Pancreas (tissue), 10 donors: ENCODE data around the gene PTPN1. TPM values are rescaled to one million over a fixed set of nuclear protein-coding genes. Genes with fewer than 3 reads are reported as not detected.
A peak's percentile ranks its signal among the peaks of the same experiment; 100 is the strongest.

Experiments
- ATAC-seq, 4 donors: fragments of 200-7000 bp; cut with Tn5 transposase; one replicate each; pipeline versions ENCODE4 v1.8.0 to v1.9.1; 2020; ENCODE audit warnings: mild to moderate bottlenecking in 4 of 4, moderate library complexity in 4 of 4
- DNase-seq, 6 donors: peaks; one replicate each; pipeline ENCODE4 v3.0.0-alpha.2; 2020
- FAIRE-seq: peaks from 2 replicates; lab custom pipeline; 2012; peaks lifted over from hg19 to GRCh38; lab: Jason Lieb, UNC
- H3K27ac ChIP-seq, 4 donors: fragments of 200-600 bp; sonication (generic); 1 replicate in 3 of 4; 2 replicates in 1 of 4; pipeline versions ENCODE4 v1.5.0 to v1.8.0; 2020
- H3K27me3 ChIP-seq, 4 donors: fragments of 200-600 bp; one replicate each; pipeline ENCODE4 v1.8.0; 2021
- H3K36me3 ChIP-seq, 3 donors: fragments of 200-600 bp; sonication (generic) in 1 of 3; one replicate each; pipeline versions ENCODE4 v1.5.0 to v1.8.0; 2020 to 2021
- H3K4me1 ChIP-seq, 3 donors: fragments of 200-600 bp; one replicate each; pipeline ENCODE4 v1.8.0; 2021
- H3K4me3 ChIP-seq, 4 donors: fragments of 200-600 bp; sonication (generic) in 2 of 4; one replicate each; pipeline versions ENCODE4 v1.5.0 to v1.8.0; 2020 to 2021
- H3K9me3 ChIP-seq, 4 donors: fragments of 200-600 bp; one replicate each; pipeline ENCODE4 v1.8.0; 2021
- WGBS, 2 donors: extraction: QIAGEN DNeasy Blood & Tissue Kit; methylation state at CpG; one replicate each; pipeline ENCODE4 v1.1.7; 2013; 5-methylcytosine and 5-hydroxymethylcytosine counted together
- intact Hi-C, 3 donors: fragments of 100-400 bp; cut with DNase I; formaldehyde crosslinking; loops; one replicate each; pipeline versions ENCODE4 v1.11.1 to v1.14.2; 2022
- polyA plus RNA-seq, 2 donors: library from polyadenylated mRNA; stranded (reverse); fragments of 200-250 nt; gene quantifications; one replicate each; pipeline ENCODE4 v1.2.3, GENCODE V29; 2013
- total RNA-seq, 6 donors: library from RNA; stranded (reverse); fragmentation: NEBNext Ultra II Directional in 4 of 6; extraction: Animal tissue kit (Norgen Biotek cat#: 25700) in 4 of 6; gene quantifications; one replicate each; pipeline versions ENCODE4 v1.2.1 to v1.2.4, GENCODE V29; 2021 to 2023
- TF ChIP-seq, protein P1 (sequence below), 4 donors: fragments of 200-600 bp; sonication (generic) in 3 of 4; IDR thresholded peaks; one replicate each; pipeline versions ENCODE4 v1.5.0 to v1.8.0; 2021; ENCODE audit warnings: antibody characterized with exemption in 4 of 4
- donor health status: healthy with polysubstance abuse.
- donor health status: DM: no; HTN: no; CAD: no; lungs with moderate emphysema.
- donor health status: DM: no; HTN: no; CAD: no.
- donor health status: control.
- donor health status: control.
- donor health status: Bipolar disorder and iron deficiency.
- donor health status: DM: yes; HTN: yes; CAD: no.
- donor health status: DM: no; HTN: no; CAD: no.
- donor health status: DM: no; HTN: no; CAD: no.
- donor health status: DM: yes; HTN: yes; CAD: no.

PTPN1 gene
- total and polyA plus RNA-seq, 8 donors: 6.0 to 12.4 (median 8.6) TPM

DNA sequence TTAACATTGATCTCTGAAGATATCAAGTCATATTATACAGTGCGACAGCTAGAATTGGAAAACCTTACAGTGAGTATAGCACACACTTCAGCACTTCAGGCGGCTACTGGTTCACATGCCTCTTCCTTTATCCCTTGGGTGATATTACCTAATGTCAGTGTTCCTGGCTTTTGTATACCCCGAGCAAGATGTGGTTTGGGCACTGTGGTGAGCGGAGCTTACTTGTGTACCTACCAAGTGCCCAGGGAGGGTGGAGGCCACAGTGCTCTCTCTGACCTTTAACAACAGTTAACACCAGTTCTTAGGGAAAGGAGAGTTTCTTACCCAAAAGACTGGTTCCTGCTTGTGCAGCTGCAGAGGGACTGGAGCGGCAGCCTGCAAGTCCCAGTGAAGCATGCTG is 64.4 kb downstream of the PTPN1 start:
- Histone ChIP-seq H3K27ac (no peak overlapping the region), H3K9me3 (no peaks in the 10 kb centered on the region), H3K4me1 (peaks cover 0 to 3% (median 0%) of the 10 kb centered on the region in 3 donors), H3K4me3 (no peak overlapping the region), H3K27me3 (no peaks in the 10 kb centered on the region), H3K36me3 (peaks cover 0 to 29% (median 3%) of the 10 kb centered on the region in 3 donors)
- WGBS, 2 donors: 93 to 96% methylated on average over 5 of the region's 5 CpGs
- FAIRE-seq (no peak), DNase-seq (no peak), ATAC-seq (no peak)
- intact Hi-C loops: loop anchor here in 1 of 3 donors (10.0 kb wide), 1 partner anchor 90 kb away; no protein-coding TSS in a partner anchor
- TF ChIP-seq, protein P1, sequence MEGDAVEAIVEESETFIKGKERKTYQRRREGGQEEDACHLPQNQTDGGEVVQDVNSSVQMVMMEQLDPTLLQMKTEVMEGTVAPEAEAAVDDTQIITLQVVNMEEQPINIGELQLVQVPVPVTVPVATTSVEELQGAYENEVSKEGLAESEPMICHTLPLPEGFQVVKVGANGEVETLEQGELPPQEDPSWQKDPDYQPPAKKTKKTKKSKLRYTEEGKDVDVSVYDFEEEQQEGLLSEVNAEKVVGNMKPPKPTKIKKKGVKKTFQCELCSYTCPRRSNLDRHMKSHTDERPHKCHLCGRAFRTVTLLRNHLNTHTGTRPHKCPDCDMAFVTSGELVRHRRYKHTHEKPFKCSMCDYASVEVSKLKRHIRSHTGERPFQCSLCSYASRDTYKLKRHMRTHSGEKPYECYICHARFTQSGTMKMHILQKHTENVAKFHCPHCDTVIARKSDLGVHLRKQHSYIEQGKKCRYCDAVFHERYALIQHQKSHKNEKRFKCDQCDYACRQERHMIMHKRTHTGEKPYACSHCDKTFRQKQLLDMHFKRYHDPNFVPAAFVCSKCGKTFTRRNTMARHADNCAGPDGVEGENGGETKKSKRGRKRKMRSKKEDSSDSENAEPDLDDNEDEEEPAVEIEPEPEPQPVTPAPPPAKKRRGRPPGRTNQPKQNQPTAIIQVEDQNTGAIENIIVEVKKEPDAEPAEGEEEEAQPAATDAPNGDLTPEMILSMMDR (IDR thresholded peaks at IDR 0.05): no peak

DNA sequence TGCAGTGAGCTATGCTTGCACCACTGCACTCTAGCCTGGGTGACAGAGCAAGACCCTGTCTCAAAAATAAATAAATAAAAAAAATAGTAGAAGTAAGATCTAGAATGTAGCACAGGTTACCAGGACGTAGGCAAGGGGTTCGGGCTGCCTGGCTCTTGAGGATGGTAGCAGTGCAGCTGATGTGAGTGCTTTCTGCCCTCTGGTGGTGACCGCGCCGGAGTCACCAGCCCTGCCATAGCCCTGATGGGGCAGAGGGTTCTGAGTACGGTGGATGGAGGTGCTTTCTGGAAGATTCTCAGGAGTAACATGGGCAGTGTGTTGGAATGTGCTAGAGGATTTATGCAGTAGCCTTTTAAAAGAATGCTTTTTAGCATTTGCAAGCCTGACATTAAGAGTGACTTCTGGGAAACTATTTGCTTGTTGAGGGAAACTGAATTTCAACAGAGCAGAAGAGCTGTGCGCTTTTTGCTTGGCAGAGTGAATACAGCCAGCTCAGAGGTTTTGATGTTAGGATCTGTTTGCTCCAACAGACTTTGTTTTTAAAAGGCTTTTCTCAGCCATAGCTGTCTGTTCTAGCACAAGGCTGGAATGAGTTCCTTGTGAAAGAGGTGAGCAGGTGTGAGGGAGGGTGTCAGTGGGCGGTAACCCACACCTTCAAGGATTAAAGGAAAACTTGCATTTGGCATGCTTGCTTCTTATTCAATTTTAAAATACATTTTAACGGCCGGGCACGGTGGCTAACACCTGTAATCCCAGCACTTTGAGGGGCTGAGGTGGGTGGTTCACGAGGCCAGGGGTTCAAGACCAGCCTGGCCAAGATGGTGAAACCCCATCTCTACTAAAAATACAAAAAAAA is 65.9 kb downstream of the PTPN1 start:
- WGBS, 2 donors: 71 to 79% methylated on average over 12 of the region's 12 CpGs
- FAIRE-seq (no peak), DNase-seq (peak in 1 of 6 donors; percentile 42), ATAC-seq (peak in 3 of 4 donors; percentile 69 to 73 (median 70))
- no peak overlapping the region for H3K4me3 ChIP-seq
- peaks cover 0 to 43% (median 3%) of the 10 kb centered on the region in 3 donors for H3K36me3 ChIP-seq
- intact Hi-C loops: loop anchor here in 2 of 3 donors (5.0 to 10.0 kb wide), 2 partner anchors 91 to 94 kb away; no protein-coding TSS in a partner anchor
- no peak overlapping the region for H3K27ac ChIP-seq
- H3K9me3 ChIP-seq: no peaks in the 10 kb centered on the region
- no peaks in the 10 kb centered on the region for H3K27me3 ChIP-seq
- H3K4me1 ChIP-seq: peaks cover 0 to 3% (median 0%) of the 10 kb centered on the region in 3 donors
- TF ChIP-seq, protein P1 (IDR thresholded peaks at IDR 0.05): peak in 3 of 4 donors; percentile 22 to 26 (median 24)

DNA sequence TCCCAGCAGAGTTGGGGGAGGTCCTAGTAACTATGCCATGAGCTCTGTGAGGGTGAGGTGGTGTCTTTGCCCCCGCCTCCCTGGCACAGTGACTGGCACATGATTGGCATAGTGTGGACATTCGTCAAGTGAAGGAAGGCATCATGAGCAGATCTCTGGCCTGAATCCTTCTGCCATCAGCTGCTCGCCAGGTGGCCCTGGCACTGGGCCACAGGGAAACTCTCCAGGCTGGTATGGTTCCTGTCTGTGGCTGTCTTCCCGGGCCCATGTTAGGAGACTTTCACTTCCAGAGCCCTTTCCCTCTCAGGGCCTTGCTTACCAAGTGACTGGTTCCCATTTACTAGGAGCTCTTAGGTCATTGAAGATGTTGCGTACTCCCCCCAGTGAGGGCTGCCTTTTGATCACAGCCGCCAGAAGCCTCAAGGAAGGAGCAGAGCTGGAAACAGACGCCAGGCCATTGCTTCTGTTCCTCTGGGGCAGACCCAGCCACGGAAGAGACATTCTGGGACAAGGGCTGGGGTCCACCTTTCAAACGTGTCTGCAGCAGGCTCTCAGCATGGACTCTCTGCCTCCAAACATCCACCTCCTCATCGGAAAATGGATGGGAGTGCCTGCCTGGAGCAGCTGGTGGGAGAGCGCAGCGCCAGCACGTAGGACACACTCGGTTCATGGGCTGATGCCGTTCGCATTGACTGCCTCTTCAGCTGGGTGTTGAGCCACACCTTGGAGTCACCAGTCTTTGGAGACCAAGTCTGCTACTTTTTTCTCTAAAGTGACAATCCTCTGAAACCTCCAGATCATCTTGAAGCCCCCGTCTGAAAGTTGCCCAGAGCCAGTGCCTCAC is 67.2 kb downstream of the PTPN1 start:
- TF ChIP-seq, protein P1 (IDR thresholded peaks at IDR 0.05): no peak
- peaks cover 0 to 3% (median 0%) of the 10 kb centered on the region in 3 donors for H3K4me1 ChIP-seq
- H3K4me3 ChIP-seq: no peak overlapping the region
- FAIRE-seq (no peak), ATAC-seq (peak; percentile 61 to 80 (median 74)), DNase-seq (peak; percentile 56 to 89 (median 78))
- H3K27me3 ChIP-seq: no peaks in the 10 kb centered on the region
- intact Hi-C loops: loop anchor here in 2 of 3 donors (5.0 to 10.0 kb wide), 2 partner anchors 93 to 95 kb away; no protein-coding TSS in a partner anchor
- H3K27ac ChIP-seq: peak overlapping the region in 2 of 4 donors; percentile 30 to 55
- WGBS, 2 donors: 68 to 70% methylated on average over 17 of the region's 17 CpGs
- H3K9me3 ChIP-seq: no peaks in the 10 kb centered on the region
- H3K36me3 ChIP-seq: peaks cover 0 to 54% (median 3%) of the 10 kb centered on the region in 3 donors

DNA sequence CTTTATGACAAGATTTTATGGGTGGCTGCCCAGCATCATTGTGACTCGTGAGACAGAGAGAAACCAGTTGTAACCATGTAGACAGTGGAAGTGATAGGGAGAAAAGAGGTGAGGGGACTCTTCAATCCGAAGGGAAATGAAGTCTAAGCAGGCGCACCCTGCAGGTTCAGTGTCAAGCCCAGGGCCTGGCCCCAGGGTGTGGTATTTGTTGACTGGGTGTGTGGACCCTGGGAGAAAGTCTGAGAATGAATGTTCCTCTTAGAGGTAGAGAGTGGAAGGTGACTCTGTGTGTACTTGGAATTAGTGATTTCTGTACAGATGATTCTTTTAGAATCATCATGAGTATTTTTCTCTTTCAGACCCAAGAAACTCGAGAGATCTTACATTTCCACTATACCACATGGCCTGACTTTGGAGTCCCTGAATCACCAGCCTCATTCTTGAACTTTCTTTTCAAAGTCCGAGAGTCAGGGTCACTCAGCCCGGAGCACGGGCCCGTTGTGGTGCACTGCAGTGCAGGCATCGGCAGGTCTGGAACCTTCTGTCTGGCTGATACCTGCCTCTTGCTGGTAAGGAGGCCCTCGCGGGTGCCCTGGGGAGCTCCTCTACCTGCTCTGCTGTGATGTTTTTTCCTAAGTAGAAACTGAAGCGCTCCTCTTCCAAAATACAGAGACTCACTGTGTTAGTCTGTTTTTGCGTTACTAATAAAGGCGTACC is 68.0 kb downstream of the PTPN1 start:
- 91% methylated on average over 14 of the region's 14 CpGs for WGBS, 2 donors
- H3K4me1 ChIP-seq: peaks cover 0 to 3% (median 0%) of the 10 kb centered on the region in 3 donors
- ATAC-seq (no peak), DNase-seq (no peak), FAIRE-seq (no peak)
- no peak overlapping the region for H3K4me3 ChIP-seq
- H3K9me3 ChIP-seq: no peaks in the 10 kb centered on the region
- no peaks in the 10 kb centered on the region for H3K27me3 ChIP-seq
- intact Hi-C loops: loop anchor here in 2 of 3 donors (5.0 to 10.0 kb wide), 2 partner anchors 93 to 96 kb away; no protein-coding TSS in a partner anchor
- H3K36me3 ChIP-seq: peaks cover 0 to 54% (median 9%) of the 10 kb centered on the region in 3 donors
- no peak overlapping the region for H3K27ac ChIP-seq
- TF ChIP-seq, protein P1 (IDR thresholded peaks at IDR 0.05): no peak
